Central memory CD4-positive, alpha-beta T cell (primary cell): ENCODE data around the gene SYT5.
"Not testable (repeated sequence)": the region's sequence is repeated elsewhere in the genome, so short reads cannot be mapped to it uniquely, and the experiment has no call there.

Source experiments
- DNase-seq: peaks from one replicate; pipeline ENCODE4 v3.0.0; 2022
- total RNA-seq, 3 experiments: gene quantifications; one replicate each; lab custom pipeline; 2026; lab: John Stamatoyannopoulos, UW

Gene SYT5
- total RNA-seq: 0 to 0.39 (median 0.07) reads per million in 3 experiments

GRCh38 chr19:55179606-55180484 lies at the start of gene SYT5:
TSS of gene SYT5 (minus strand) at chr19:55180289. CDS start at chr19:55179041, 1,248 bp downstream.
- DNase-seq: peak; percentile 54

- DNase-seq: no peak
Measured at GRCh38 chr19:55229789-55230182, 49.7 kb upstream of the SYT5 start.

- no peak for DNase-seq
Measured at GRCh38 chr19:55229145-55229788, 49.2 kb upstream of the SYT5 start.

GRCh38 chr19:55228403-55229031 lies 48.4 kb upstream of the SYT5 start, which contains the start of gene TMEM86B:
TSS of gene TMEM86B (minus strand) at chr19:55228763. CDS start at chr19:55228741, 22 bp downstream.
- DNase-seq: no peak

- DNase-seq: no peak
Measured at GRCh38 chr19:55228015-55228391, 47.9 kb upstream of the SYT5 start.

- DNase-seq: no peak
Measured at GRCh38 chr19:55227241-55228014, 47.3 kb upstream of the SYT5 start.

GRCh38 chr19:55226788-55227187 lies 46.7 kb upstream of the SYT5 start:
- no peak for DNase-seq

GRCh38 chr19:55226273-55226672 lies 46.2 kb upstream of the SYT5 start:
- DNase-seq: no peak

GRCh38 chr19:55225415-55225958 lies 45.4 kb upstream of the SYT5 start:
- DNase-seq: no peak

- DNase-seq: not testable (repeated sequence)
Measured at GRCh38 chr19:55224679-55225414, 44.8 kb upstream of the SYT5 start.

- no peak for DNase-seq
Measured at GRCh38 chr19:55224038-55224665, 44.1 kb upstream of the SYT5 start.

- no peak for DNase-seq
Measured at GRCh38 chr19:55223291-55224037, 43.4 kb upstream of the SYT5 start.

GRCh38 chr19:55220525-55220924 lies 40.4 kb upstream of the SYT5 start:
- DNase-seq: no peak

- DNase-seq: peak; percentile 9
Measured at GRCh38 chr19:55216461-55217198, 36.5 kb upstream of the SYT5 start.

GRCh38 chr19:55213547-55213946 lies 33.5 kb upstream of the SYT5 start:
- no peak for DNase-seq

GRCh38 chr19:55212447-55212846 lies 32.4 kb upstream of the SYT5 start:
- DNase-seq: no peak

- no peak for DNase-seq
Measured at GRCh38 chr19:55209693-55210472, 29.8 kb upstream of the SYT5 start.

- no peak for DNase-seq
Measured at GRCh38 chr19:55208880-55209692, 29.0 kb upstream of the SYT5 start, which contains the start of gene PTPRH. TSS of gene PTPRH (minus strand) at chr19:55209501. CDS start at chr19:55209433, 68 bp downstream.
